ENCODE measurements around the gene AHNAK.

DNA sequence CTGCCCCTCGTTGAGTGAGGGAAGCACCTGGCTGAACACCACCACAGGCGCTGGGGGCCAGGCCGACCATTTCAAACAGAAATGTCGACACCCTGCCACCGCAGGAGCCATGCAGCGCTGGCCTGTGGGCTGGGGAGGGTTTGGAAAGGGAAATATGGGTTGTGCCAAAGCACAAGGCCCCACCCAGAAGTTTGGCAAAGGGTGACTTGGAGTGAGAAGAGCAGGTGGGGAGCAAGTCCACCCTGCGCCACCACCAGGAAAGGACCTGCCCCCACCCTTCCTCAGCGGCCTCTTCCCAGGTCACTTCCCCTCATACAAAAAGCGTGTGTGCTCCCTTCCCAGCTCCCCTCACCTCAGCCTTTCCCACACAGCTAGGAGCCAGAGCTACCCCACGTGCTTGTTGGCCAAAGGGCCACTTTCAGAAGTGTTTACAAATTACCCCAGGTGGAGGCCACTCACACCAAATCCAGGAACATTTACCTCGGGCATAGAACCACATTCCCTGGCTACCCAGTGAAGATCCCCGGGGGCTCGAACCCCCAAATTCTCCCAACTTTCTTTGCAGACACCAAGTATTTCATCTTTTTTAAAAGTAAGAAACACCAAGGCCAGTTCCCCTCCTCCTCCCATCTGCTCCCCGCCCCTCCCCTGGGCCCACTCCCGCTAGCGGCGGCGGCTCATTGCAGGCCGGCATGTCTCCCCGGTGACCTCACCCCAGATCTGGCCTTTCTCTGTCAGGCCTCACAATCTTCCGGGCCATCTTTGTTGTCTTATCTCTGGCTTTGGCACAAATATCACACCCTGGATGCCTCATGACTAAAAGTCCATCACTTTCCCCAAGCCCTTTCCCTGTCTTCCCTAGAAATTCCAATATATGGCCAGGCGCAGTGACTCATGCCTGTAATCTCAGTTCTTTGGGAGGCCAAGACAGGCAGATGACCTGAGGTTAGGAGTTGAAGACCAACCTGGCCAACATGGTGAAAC lies 148.3 kb downstream of the AHNAK start:
- TF ChIP-seq, protein P1, sequence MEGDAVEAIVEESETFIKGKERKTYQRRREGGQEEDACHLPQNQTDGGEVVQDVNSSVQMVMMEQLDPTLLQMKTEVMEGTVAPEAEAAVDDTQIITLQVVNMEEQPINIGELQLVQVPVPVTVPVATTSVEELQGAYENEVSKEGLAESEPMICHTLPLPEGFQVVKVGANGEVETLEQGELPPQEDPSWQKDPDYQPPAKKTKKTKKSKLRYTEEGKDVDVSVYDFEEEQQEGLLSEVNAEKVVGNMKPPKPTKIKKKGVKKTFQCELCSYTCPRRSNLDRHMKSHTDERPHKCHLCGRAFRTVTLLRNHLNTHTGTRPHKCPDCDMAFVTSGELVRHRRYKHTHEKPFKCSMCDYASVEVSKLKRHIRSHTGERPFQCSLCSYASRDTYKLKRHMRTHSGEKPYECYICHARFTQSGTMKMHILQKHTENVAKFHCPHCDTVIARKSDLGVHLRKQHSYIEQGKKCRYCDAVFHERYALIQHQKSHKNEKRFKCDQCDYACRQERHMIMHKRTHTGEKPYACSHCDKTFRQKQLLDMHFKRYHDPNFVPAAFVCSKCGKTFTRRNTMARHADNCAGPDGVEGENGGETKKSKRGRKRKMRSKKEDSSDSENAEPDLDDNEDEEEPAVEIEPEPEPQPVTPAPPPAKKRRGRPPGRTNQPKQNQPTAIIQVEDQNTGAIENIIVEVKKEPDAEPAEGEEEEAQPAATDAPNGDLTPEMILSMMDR (IDR thresholded peaks at IDR 0.05), result no peak
- TF ChIP-seq POLR2A (IDR thresholded peaks at IDR 0.05) (no peak), POLR2AphosphoS5 (IDR thresholded peaks at IDR 0.05) (no peak)

Measured in gastroesophageal sphincter (tissue), 3 donors.